GM12801 (cell line): Measurements from ENCODE around the gene SENP7.

Experiments
- TF ChIP-seq, protein P1 (sequence below): IDR thresholded peaks from one replicate; pipeline ENCODE4 v1.5.1; 2011; ENCODE audit warnings: control low read depth; ENCODE audit not compliant: insufficient read length; ENCODE audit errors: extremely low read depth

Gene SENP7

DNA sequence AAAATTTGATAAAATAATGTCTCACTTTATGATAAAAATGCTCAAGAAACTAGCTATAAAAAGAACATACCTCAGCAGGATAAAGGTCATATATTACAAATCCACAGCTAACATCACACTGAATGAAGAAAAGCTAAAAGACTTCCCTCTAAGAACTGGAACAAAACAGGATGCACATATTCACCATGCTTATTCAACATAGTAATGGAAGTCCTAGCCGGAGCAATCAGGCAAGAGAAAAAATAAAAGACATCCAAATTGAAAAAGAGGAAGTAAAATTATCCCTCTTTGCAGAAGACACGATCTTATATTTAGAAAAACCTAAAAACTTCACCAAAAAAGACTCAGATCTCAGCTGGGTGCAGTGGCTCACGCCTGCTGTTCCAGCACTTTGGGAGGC is 34.0 kb downstream of the SENP7 start:
- TF ChIP-seq, protein P1, sequence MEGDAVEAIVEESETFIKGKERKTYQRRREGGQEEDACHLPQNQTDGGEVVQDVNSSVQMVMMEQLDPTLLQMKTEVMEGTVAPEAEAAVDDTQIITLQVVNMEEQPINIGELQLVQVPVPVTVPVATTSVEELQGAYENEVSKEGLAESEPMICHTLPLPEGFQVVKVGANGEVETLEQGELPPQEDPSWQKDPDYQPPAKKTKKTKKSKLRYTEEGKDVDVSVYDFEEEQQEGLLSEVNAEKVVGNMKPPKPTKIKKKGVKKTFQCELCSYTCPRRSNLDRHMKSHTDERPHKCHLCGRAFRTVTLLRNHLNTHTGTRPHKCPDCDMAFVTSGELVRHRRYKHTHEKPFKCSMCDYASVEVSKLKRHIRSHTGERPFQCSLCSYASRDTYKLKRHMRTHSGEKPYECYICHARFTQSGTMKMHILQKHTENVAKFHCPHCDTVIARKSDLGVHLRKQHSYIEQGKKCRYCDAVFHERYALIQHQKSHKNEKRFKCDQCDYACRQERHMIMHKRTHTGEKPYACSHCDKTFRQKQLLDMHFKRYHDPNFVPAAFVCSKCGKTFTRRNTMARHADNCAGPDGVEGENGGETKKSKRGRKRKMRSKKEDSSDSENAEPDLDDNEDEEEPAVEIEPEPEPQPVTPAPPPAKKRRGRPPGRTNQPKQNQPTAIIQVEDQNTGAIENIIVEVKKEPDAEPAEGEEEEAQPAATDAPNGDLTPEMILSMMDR = no peak

GRCh38 chr3:101466465-101467309 is 46.3 kb downstream of the SENP7 start:
- TF ChIP-seq, protein P1 = no peak

DNA sequence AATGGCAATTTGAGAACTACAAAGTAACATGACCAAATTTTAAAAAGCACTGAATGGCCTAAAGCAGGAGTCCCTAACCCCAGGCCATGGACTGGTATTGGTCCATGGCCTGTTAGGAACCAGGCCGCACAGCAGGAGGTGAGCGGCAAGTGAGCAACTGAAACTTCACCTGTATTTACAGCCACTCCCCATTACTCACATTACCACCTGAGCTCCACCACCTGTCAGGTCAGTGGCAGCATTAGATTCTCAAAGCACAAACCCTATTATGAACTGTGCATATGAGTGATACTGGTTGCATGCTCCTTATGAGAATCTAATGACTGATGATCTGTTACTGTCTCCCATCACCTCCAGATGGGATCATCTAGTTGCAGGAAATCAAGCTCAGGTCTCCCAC is 48.8 kb downstream of the SENP7 start:
- TF ChIP-seq, protein P1 = no peak

DNA sequence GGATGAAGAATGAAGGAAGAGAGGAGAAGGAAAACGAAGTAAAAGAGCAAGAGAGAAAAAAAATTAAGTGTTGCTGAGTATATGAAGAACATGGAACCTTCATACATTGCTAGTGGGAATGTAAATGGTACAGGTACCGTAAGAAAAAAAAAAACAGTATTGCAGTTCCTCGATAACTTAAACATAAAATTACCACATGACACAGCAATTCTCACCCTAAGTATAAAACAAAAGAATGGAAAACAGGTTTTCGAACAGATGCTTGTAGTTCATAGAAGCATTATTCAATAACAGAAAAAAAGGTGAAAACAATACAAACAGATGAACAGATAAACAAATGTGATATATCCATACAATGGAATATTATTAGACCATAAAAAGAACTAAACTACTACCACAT is 51.6 kb downstream of the SENP7 start:
- TF ChIP-seq, protein P1 = no peak

DNA sequence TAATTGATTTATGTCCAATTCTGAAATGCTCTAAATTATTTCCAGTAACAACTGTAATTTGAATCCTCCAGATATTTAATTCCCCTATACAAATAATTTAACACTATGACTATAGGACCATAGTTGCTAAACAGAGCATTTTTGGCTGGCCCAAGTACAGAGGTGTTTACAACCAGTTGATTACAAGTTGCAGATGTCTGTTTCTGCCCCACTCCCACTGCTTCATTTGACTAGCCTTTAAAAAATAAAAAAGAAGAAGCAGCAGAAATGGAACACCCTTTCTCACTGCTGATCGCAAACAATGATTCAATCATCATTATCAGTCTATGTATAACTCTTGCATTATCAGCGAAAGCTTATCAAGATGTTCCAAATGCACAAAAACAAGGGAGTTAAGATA is 54.6 kb downstream of the SENP7 start:
- TF ChIP-seq, protein P1 = no peak

DNA sequence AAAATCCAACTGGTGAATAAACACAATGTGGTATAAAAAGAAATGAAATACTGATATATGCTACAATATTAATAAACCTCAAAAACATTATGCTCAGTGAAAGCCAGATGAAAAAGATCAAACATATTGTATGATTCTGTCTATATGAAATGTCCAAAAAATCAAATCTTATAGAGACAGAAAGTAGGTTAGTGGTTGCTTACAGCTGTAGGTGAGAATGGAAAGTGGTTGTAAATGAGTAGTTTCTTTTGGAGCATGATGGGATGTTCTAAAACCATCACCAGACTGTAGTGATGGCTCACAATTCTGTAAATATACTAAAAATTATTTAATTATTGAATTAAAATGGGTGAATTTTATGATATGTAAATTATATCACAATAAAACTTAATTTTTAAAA is 58.4 kb downstream of the SENP7 start:
- TF ChIP-seq, protein P1 = no peak

- TF ChIP-seq, protein P1 = no peak
Observed at GRCh38 chr3:101453961-101454360, 59.1 kb downstream of the SENP7 start.
